Measurements from ENCODE around the gene FPR3.
"Not testable (repeated sequence)": the region's sequence is repeated elsewhere in the genome, so short reads cannot be mapped to it uniquely, and the experiment has no call there.

Gene FPR3

GRCh38 chr19:51803967-51804366 lies 9.0 kb downstream of the FPR3 start:
- TF ChIP-seq SPI1 (IDR thresholded peaks at IDR 0.05; ENCODE audit: low read depth, low read length): no peak
- TF ChIP-seq POLR2A (IDR thresholded peaks at IDR 0.05; ENCODE audit: low read depth, low read length): no peak
- no peak for TF ChIP-seq PAX5 (IDR thresholded peaks at IDR 0.05; ENCODE audit: insufficient read depth, low read length, severe bottlenecking)
- no peak for TF ChIP-seq TAF1 (IDR thresholded peaks at IDR 0.05; ENCODE audit: low read depth, low read length)
- no peak for TF ChIP-seq POU2F2 (IDR thresholded peaks at IDR 0.05; ENCODE audit: low read depth, low read length)
- TF ChIP-seq POLR2AphosphoS5 (IDR thresholded peaks at IDR 0.05; ENCODE audit: low read depth, low read length): no peak
- FAIRE-seq (no peak), DNase-seq (ENCODE audit: insufficient read length, low spot score) (no peak)

GRCh38 chr19:51804789-51805188 lies 9.8 kb downstream of the FPR3 start:
- not testable (repeated sequence) for FAIRE-seq; DNase-seq (ENCODE audit: insufficient read length, low spot score)

GRCh38 chr19:51805396-51805795 lies 10.4 kb downstream of the FPR3 start:
- not testable (repeated sequence) for DNase-seq (ENCODE audit: insufficient read length, low spot score); FAIRE-seq

- FAIRE-seq; DNase-seq (ENCODE audit: insufficient read length, low spot score): not testable (repeated sequence)
Observed at GRCh38 chr19:51806571-51806970, 11.6 kb downstream of the FPR3 start.

GRCh38 chr19:51807111-51807701 lies 12.2 kb downstream of the FPR3 start:
- no peak for DNase-seq (ENCODE audit: insufficient read length, low spot score)
- no peak for FAIRE-seq
- TF ChIP-seq POU2F2 (IDR thresholded peaks at IDR 0.05; ENCODE audit: low read depth, low read length) (no peak), POLR2AphosphoS5 (IDR thresholded peaks at IDR 0.05; ENCODE audit: low read depth, low read length) (no peak), PAX5 (IDR thresholded peaks at IDR 0.05; ENCODE audit: insufficient read depth, low read length, severe bottlenecking) (no peak), POLR2A (IDR thresholded peaks at IDR 0.05; ENCODE audit: low read depth, low read length) (no peak), SPI1 (IDR thresholded peaks at IDR 0.05; ENCODE audit: low read depth, low read length) (no peak), TAF1 (IDR thresholded peaks at IDR 0.05; ENCODE audit: low read depth, low read length) (no peak)

- no peak for DNase-seq (ENCODE audit: insufficient read length, low spot score)
Observed at GRCh38 chr19:51807925-51808324, 13.0 kb downstream of the FPR3 start.

GRCh38 chr19:51808333-51808986 lies 13.5 kb downstream of the FPR3 start:
- no peak for TF ChIP-seq POLR2AphosphoS5 (IDR thresholded peaks at IDR 0.05; ENCODE audit: low read depth, low read length)
- TF ChIP-seq POU2F2 (IDR thresholded peaks at IDR 0.05; ENCODE audit: low read depth, low read length): no peak
- no peak for TF ChIP-seq POLR2A (IDR thresholded peaks at IDR 0.05; ENCODE audit: low read depth, low read length)
- no peak for TF ChIP-seq SPI1 (IDR thresholded peaks at IDR 0.05; ENCODE audit: low read depth, low read length)
- no peak for TF ChIP-seq TAF1 (IDR thresholded peaks at IDR 0.05; ENCODE audit: low read depth, low read length)
- TF ChIP-seq PAX5 (IDR thresholded peaks at IDR 0.05; ENCODE audit: insufficient read depth, low read length, severe bottlenecking): no peak
- FAIRE-seq: no peak
- no peak for DNase-seq (ENCODE audit: insufficient read length, low spot score)

More at GRCh38 chr19:51807925-51808324, 13.0 kb downstream of the FPR3 start:
- FAIRE-seq: no peak
- TF ChIP-seq POLR2A (IDR thresholded peaks at IDR 0.05; ENCODE audit: low read depth, low read length): no peak
- TF ChIP-seq SPI1 (IDR thresholded peaks at IDR 0.05; ENCODE audit: low read depth, low read length): no peak
- no peak for TF ChIP-seq POU2F2 (IDR thresholded peaks at IDR 0.05; ENCODE audit: low read depth, low read length)
- no peak for TF ChIP-seq TAF1 (IDR thresholded peaks at IDR 0.05; ENCODE audit: low read depth, low read length)

- TF ChIP-seq POLR2AphosphoS5 (IDR thresholded peaks at IDR 0.05; ENCODE audit: low read depth, low read length): no peak
- no peak for TF ChIP-seq TAF1 (IDR thresholded peaks at IDR 0.05; ENCODE audit: low read depth, low read length)
- FAIRE-seq (no peak), DNase-seq (ENCODE audit: insufficient read length, low spot score) (no peak)
Observed at GRCh38 chr19:51809787-51810186, 14.8 kb downstream of the FPR3 start.

- TF ChIP-seq TAF1 (IDR thresholded peaks at IDR 0.05; ENCODE audit: low read depth, low read length) (no peak), POLR2A (IDR thresholded peaks at IDR 0.05; ENCODE audit: low read depth, low read length) (no peak), SPI1 (IDR thresholded peaks at IDR 0.05; ENCODE audit: low read depth, low read length) (no peak), POU2F2 (IDR thresholded peaks at IDR 0.05; ENCODE audit: low read depth, low read length) (no peak), POLR2AphosphoS5 (IDR thresholded peaks at IDR 0.05; ENCODE audit: low read depth, low read length) (no peak), PAX5 (IDR thresholded peaks at IDR 0.05; ENCODE audit: insufficient read depth, low read length, severe bottlenecking) (no peak)
- FAIRE-seq (no peak), DNase-seq (ENCODE audit: insufficient read length, low spot score) (no peak)
Observed at GRCh38 chr19:51810223-51810622, 15.3 kb downstream of the FPR3 start.

GRCh38 chr19:51811344-51811743 lies 16.4 kb downstream of the FPR3 start:
- DNase-seq (ENCODE audit: insufficient read length, low spot score) (no peak), FAIRE-seq (no peak)
- TF ChIP-seq SPI1 (IDR thresholded peaks at IDR 0.05; ENCODE audit: low read depth, low read length): peak; percentile 65
- no peak for TF ChIP-seq TAF1 (IDR thresholded peaks at IDR 0.05; ENCODE audit: low read depth, low read length)
- no peak for TF ChIP-seq POLR2A (IDR thresholded peaks at IDR 0.05; ENCODE audit: low read depth, low read length)

GRCh38 chr19:51815043-51815442 lies 20.1 kb downstream of the FPR3 start:
- DNase-seq (ENCODE audit: insufficient read length, low spot score) (no peak), FAIRE-seq (no peak)
- TF ChIP-seq POLR2A (IDR thresholded peaks at IDR 0.05; ENCODE audit: low read depth, low read length) (no peak), PAX5 (IDR thresholded peaks at IDR 0.05; ENCODE audit: insufficient read depth, low read length, severe bottlenecking) (no peak), TAF1 (IDR thresholded peaks at IDR 0.05; ENCODE audit: low read depth, low read length) (no peak), POU2F2 (IDR thresholded peaks at IDR 0.05; ENCODE audit: low read depth, low read length) (no peak), SPI1 (IDR thresholded peaks at IDR 0.05; ENCODE audit: low read depth, low read length) (no peak), POLR2AphosphoS5 (IDR thresholded peaks at IDR 0.05; ENCODE audit: low read depth, low read length) (no peak)

Measured in GM12891 (cell line).